ENCODE data around the gene BIRC7.

Gene BIRC7, protein sequence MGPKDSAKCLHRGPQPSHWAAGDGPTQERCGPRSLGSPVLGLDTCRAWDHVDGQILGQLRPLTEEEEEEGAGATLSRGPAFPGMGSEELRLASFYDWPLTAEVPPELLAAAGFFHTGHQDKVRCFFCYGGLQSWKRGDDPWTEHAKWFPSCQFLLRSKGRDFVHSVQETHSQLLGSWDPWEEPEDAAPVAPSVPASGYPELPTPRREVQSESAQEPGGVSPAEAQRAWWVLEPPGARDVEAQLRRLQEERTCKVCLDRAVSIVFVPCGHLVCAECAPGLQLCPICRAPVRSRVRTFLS

DNA sequence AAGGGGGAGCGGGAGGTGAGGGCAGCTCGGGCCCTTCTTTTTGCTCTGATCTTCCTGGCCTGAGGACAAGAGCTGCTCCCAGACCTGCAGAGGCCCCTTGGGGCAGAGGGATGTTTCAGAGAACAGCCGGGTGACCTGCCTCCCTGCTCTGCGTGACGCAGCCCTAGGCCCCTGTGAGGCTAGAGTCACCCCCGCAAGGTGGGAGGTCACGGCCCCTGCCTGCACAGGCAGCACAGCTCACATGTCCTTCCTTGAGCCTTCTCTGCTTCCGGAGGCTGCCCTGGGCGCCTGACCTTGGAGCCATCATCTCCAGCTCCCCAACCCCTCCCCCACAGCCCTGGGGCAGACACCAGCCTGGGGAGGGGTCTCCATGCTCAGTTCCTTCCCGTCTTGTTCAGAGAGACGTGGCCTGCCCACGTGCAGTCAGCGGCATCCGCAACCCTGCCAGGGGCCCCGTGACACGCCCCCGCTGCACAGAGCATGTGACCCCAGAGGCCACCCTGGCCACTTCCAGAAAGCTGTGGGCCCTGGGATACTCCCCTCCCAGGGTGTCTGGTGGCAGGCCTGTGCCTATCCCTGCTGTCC lies at the start of gene BIRC7:
Gene BIRC7, plus strand, starts transcription at position 507 of the 585 bp plus-strand sequence. CDS start 192 bp downstream, outside the sequence.
- DNase-seq = no peak

DNA sequence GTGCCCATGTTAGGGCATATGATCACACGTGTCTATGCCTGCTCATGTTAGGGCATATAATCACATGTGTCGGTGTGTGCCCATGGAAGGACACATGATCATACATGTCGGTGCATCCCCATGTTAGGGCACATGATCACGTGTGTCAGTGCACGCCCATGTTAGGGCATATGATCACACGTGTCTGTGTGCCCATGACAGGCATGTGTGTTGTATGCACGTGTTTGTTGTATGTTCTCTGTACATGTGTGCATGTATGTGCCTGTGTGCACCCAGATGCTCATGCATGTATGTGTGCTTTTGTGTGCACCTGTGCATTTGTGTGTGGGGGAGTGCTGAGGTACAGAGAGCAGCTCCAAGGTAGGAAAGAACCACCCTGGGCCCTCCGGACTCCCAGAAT lies 49.6 kb upstream of the BIRC7 start:
- DNase-seq = no peak

DNA sequence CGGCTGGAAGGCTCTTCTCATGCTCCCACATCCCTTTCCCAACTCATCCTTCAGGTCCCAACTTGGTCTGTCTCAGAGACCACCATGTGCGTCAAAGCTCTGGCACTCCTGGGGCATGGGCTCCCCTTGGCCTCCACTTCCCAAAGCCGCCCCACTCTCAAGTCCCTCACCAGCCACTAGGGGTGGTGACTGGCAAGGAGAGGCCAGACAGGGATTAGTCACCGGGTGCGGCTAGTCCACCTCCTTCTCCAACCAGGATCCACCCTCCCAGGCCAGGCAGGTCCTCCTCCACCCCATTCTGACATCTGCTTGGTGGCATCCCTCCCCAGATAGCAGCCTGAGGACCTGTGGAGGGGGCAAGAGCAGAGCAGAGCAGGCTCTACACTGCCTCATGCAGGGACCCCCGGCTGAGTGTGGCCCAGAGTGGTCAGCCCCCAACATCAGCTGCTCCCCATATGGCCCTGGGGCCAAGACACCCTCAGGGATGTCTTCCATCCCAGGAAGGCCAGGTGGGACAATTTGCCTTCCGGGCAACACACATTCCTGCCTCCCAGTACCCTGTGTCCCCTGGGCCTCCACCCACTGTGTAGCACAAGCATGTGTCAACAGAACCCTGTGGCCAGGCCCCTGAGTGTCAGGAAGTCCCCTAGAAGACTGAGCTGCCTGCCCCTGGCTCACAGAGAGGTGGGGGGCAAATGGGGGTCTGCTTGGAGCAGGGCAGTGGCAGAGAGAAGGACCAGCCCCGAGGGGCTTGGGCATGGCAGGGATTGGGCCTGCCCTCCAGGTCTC lies 49.0 kb upstream of the BIRC7 start:
- DNase-seq = no peak

DNA sequence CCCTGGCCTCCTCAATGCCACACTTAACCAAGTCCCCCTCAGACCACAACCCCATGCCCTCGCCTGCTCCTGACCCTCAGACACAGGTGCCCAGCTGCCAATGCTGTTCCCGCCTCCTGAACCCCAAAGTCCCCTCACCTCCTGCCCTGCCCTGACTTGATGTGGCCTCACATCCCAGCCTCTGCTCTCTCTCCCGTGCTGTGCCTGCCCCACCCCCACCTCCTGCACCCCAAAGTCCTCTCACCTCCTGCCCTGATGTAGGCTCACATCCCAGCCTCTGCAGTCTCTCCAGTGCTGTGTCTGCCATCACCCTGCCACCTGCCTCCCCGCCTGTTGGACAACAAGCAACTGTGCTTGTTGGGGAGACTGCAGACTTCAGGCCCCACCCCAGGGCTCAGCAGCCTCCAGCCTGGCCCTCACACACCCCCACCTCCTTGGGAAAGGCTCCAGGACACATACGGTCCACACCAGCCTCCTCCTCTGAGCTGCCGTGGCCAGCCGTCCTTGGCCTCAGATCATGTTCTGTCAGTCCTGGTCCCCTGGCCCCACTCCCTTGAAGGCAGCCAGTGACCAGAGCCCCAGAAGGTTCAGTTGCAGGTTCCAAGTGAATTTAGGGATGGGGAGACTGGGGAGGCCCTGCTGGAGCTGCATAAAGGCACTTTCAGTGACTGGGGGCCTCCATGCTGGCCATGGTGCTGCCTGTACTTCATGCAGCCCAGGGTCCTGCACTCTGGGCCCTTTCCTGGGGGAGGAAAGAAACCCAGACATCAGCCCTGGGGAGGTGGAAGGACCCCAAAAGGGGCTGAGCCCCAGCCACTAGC lies 48.2 kb upstream of the BIRC7 start:
- DNase-seq = no peak

DNA sequence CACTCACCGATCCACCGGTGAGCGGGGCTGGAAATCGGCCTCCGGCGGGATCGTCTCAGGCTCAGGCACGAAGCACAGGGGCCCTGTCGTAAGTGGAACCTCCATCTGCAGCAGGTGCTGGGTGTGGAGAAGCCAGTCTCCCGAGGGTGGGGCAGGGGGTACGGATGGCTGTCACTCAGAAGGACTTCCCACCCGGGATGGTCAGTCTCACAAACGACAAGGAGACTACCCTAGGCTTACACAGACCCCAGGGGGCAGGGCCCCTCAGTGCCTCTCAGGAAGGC lies 47.6 kb upstream of the BIRC7 start:
- DNase-seq = no peak

DNA sequence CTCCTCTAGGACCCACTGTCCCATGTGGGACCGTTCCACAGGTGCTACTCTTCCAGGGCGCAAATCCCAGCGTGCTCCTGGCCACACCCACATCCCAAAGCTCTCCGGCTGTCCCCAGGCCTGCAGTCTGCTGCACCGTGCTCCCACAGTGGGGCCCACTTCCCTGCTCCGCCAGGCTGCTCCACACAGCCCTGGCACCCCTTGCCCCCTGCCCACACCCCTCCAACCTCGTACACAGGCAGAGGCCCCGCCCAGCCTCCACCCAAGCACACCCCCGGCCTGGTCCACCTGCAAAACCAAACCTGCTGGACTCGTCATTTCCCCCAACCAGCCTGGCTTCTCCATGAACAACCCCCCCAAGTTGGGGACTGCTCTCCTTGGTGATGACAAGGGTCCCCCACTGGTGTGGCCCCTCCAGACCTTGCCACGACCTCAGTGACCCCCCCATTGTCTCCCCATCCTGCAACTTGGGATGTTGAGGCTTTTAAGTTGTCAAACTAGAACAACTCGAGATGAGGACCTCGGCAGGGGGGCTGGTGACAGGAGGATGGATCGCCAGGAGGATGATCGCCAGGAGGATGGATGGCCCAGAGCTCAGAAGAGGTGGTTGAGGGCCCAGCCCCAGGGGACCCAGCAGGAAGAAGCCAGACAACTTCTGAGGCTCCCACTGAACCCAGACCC lies 46.9 kb upstream of the BIRC7 start:
- DNase-seq = no peak

DNA sequence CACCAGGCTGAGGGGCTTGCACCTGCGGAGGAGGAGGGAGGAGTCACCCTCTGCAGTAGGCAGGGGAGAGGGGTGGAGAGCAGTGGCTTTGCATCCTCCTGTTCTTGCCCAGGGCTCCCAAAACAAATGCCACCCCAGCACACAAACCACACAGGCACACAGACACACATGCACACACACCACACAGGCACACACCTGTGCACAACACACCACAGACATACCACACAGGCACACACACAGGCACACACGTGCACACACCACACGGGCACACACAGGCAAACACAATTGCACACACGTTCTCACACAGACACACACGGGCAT lies 46.4 kb upstream of the BIRC7 start:
- DNase-seq = no peak

DNA sequence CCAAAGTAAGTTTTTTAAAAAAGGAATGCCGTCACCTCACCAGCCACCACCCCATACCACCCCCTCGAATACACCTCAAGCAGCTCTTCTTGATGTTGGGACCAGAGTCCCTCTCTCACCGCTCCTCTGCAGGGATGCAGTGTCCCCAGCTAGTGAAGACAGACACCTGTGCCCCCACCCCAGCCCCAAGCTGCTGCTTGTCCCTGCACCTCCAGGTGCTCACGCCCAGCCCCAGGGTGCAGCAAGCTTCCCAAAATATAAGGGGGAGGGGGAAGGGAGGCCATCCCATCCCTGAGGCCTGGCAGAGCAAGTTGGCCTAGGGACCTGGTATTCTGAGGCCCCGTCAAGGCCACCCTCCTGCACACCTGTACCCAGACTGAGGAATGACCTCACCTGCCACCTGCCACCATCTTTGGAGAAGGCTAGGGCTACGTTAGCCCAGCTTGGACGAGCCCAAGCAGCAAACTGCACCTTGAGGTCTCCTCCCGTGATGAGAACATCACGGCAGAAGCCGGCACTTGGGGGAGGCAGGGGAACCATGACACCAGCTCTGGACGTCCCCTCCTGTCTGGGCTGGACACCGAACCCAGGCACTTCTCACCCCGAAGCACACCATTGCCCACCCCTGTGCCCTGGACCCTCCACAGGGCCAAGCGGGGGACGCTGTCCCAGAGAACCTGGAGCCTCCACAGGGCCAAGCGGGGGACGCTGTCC lies 45.7 kb upstream of the BIRC7 start:
- DNase-seq = no peak

DNA sequence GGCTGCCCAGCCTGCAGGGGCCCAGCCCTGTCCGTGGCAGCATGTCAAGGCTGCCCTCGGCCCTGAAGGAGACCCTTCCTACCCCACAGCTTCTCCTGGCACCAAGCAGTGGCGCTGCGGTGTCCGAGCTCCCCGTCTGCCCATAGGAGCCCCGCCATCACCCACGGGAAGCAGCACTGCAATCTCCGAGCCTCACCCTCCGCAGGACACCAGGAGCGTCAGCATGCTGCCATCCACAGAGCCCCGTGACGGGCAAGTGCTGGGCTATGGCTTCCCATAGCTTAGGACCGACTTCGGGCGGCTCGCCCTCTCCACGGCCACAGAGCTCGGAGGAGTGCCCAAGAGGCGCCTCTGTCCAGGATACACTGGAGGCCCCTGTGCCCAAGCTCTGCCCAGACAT lies 44.9 kb upstream of the BIRC7 start:
- DNase-seq = no peak

DNA sequence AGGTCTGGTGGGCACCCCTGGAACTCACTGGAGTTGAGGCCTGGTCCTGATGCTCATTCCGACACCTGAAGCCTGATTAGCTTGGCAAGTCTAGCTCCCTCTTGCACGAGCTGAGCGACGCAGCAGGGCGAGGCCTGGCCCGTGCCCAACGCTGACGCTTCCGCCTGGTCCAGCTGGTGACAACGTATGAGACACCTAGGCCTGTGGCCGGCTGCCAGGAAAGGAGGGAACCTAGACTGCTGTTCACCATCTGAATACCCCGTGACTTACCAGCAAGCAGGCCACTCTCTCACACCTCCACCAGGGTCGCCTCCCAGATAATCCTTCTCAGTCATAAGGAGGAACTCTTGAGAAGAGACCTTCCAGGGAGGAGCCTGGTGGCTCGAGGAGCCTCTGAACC lies 44.3 kb upstream of the BIRC7 start:
- DNase-seq = peak; percentile 83

DNA sequence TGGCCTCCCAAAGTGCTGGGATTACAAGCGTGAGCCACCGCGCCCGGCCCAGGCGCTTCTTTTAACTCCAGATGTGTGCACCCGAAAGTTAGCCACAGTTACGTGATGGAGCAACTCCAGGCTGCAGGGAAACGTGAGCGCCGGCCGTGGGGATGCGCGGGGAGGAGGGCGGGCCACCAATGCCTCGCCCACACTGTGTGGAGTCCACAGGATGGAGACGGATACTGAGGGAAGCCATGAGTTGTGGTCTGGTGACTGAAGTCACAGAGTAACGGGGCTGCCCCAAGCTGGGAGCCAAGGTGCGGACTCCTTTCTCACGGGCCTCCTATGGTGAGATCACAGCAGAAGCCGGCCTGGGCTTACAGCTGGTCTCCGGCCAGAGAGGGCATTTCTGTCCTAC lies 43.0 kb upstream of the BIRC7 start:
- no peak for DNase-seq

DNA sequence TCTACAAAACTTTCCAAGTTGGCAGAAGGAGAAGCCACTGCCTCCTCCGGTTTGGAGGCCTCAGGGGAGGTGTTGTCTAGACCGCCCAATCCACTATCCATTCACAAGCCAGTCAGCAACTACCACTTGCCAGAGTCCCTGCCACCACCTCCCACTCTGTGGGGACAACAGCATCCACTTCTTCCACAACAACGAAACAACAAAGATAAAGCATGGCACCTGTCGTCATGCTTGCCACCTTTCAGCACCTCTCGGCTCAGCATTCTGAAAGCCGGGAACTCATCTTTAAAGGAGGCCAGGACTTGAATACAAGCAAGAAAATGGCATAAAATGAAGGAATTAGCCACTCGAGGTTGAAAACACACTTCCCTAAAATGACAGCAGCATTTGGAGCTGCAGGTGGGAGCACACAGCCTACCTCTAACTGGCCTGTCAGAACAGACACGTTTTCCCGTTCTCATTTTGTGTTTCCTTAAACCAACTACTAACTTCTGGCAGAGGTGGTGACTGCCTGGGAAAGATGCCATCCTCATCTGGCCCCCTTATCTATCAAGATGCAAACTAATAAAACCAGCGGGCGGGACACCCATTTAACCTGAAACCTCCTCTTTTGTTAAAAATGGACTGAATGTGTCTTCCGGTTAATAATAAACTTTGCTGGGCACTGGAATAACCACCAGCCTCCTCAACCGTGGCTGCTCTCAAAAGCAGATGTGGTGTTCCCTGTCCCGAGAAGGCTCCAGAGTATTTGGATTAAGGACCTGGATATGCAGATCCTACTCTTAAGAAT lies 41.5 kb upstream of the BIRC7 start:
- no peak for DNase-seq

DNA sequence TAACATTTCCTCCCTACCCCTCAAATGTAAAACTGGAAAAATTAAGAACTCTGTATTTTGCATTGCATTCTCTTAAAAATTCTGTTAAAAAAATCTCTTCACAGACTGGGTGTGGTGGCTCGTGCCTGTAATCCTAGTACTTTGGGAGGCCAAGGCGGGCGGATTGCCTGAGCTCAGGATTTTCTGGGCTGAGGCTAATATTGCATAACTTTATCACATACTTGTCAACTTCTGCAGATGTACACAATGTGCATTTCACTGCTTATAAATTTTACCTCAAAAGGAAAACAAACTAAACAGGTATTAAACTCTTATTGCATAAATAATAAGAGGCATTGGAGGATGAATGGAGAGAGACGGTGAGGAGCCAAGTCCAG lies 40.9 kb upstream of the BIRC7 start:
- no peak for DNase-seq

DNA sequence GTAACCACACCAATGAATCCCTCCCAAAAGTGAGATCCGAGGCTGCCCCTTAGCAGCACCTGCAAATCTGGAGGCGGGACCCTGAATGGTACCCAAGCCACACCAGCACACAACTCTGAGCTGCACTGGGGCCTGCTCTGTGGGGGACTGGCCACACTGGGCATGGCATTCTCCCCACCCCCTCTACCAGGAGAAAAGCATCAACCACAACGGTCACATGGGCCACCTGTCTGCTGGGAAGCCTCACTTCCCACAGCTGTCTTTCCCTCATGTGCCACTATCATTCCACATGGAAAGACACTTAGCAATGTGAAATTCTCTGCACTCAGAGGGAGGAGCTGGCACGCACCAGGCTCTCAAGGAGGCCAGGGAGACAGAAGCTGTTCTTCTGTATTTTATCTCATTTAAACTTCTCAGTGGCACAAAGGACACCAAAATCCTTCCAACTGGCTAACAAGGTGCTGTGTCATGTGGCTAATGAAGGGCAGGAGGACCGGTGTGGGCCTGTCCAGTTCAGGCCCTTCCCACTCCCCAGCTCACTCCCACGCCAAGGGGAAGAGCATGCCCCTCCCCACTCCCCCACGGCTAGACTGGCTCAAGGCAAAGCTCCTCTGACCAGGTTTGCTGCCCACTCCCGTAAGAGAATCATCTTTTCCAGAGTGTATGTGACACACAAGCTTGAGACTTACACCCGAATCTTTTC lies 38.8 kb upstream of the BIRC7 start:
- no peak for DNase-seq

DNA sequence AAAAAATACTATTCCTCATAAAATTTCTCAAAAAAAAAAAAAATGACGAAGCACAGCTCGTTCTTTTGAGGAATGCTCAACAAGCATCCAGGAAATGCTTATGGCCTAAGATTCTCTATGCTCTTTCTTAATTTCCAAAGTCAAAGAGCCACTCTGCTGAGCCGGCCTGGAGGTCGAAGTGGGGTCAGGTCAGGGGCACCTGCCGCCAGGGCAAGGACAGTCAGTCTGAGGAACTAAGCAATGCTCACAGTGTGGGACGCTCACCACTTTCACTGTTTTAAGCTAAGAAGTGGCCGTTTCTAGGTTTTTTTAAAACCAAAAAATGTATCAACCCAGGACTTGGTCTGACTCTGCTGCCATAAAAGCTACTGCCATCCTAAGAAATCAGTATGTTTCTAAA lies 37.1 kb upstream of the BIRC7 start:
- DNase-seq = no peak

DNA sequence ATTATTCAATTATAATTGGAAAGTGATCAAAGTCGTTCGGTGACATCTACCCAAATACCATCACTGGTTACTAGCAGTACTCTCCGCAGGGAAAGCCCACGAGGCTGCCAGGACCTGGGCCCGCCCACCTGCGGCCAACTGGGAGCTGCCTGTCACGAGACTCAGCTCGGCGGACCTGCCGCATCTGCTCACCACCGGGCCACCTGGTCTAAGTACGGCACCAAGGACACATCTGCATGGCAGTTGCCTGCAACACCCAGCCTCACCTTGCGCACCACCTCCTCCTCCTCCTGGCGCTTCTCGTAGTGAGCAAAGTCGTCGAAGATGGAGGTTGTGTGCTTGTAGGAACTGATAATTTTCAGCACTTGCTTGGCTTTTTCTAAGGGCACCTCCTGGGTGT lies 33.7 kb upstream of the BIRC7 start:
- DNase-seq = no peak

DNA sequence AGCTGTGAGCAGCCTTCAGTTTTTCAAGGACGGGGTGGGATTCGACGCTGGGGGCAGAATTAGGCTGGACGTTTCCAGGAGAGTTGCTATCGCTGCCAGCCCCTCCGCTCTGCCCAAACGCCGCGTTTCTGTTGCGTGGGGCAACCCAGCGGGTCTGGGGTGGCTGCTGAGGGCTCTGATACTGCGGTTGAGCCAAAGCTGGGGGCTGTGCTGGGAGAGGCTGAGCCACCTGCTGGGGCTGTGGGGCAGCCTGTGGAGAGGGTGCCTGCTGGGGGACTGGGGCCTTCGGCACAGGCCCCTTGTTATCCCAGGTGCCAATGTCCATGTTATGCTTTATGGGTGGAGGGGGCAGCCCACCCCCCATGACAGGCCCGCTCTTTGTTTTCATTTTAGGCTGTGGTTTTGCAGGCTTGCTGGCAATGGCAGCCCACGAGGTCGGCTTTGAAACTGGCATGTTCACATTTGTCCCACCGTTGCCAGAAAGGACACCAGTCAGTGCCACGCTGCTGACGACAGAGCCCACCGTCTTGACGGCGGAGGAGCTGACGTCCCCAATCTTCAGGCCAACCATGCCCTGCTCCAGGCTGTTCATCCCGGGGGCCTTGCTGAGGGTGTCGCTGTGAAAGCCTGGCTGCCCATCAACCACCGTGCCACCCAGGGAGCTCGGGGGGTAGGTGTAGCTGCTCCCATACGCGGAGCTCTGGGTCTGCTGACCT lies 32.7 kb upstream of the BIRC7 start:
- DNase-seq = no peak

DNA sequence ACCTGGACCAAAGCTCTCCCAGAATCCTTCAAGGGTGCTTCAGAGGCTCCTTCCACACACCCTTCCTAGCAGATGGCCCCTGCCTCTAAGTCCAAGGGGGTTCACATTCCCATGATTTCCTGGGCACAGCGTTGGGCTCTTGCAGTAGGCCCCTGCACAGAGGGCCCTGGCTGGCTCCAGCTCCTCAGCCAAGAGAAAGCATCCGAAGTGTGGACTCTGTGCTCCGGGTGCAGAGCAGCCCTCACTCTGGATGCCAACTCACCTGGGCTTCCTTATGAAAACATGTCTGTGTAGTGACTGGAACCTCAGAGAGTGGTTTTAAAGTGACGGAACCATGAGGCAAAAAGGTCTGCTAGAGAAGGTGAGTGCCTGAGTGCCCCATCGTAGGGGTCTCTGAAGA lies 31.3 kb upstream of the BIRC7 start:
- no peak for DNase-seq

DNA sequence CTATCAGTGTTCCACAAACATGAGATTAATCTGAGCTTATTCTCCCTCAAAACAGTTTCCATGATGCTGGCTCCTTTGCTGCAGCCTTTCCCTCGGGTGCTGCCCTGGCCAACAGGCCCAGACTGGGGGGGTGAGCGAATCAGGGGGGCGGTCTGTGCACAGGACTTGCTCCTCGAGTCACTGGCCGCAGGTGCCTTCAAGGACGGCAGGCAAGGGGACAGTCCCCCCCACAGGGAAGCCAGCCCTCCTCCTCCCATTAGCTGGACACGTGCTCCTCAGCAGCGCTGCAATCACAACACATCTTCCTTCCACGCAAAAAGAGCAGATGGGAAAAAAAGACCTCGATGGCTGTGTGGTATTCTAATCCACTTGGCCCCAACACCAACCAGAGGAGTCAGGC lies 29.8 kb upstream of the BIRC7 start:
- no peak for DNase-seq

DNA sequence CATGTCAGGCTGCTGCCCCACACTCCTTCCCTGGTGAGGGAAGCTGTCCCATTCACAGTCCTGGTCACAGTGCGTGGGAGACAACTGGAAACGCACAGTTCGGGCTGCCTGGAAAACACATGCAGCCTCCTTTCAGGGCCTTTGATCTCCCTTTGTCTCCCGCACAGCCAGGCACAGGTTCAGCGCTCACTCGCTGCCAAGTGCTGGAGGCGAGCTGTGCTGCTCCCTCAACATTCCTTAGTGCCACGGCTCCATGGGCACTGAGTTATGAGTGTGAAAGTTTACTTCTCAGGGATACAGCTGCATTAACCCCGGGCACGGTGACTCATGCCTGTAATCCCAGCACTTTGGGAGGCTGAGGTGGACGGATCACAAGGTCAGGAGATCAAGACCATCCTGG lies 28.8 kb upstream of the BIRC7 start:
- no peak for DNase-seq

Data from NCI-H524 treated with DMSO at 0.1 percent for 48 hours (cell line).